Measurements from ENCODE around the gene TMPRSS13.
"Not testable (repeated sequence)": the region's sequence is repeated elsewhere in the genome, so short reads cannot be mapped to it uniquely, and the experiment has no call there.

Gene TMPRSS13

DNA sequence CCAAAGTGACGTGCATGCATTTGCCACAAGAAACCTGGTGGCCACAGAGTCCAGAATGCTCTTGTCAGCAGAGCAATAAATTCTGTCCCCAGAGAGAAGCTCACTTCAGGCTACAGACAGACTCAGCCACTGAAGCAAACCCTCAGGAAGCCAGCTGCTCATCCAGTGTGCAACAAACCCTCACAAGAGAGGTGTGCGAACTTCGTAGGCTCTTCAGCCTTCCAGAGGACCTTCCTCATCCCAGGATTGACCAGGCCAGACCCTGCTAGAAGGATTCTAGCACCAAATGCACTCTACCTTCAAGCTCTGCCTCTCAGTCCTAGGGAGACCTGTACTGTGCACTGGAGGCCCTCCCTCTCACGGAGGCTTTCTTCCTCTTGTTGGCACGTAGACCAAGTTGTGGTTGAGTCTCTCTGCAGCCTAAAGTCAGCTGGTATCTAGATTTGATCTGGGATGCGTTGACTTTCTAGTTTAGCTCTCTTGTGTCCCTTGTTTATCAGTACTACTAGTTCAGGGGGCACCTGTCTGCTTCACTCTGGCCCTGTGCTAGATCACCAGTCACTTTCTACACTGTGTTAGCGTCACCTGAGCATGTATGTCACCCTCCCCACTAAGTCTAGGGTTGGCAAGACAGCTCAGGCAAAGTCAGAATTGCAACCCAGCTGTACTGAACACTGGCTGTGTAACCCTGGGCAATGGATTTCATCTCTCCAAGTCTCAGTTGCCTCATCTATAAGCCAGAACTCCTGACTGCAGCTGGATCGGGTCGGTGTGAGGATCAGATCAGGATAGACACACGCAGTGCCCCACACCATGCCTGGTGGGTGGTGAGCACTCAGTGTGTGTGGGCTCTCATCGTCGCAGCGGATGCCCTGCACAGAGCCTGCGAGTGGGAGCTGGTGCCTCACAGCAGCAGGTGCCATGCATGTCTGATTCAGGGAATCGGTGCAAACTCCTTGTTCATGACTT lies 22.1 kb upstream of the TMPRSS13 start:
- DNase-seq (ENCODE audit: low read depth in 3 of 3) = no peak

- peak in 1 of 3 experiments; percentile 46 for DNase-seq (ENCODE audit: low read depth in 3 of 3)
Measured at GRCh38 chr11:117950301-117950700, 21.1 kb upstream of the TMPRSS13 start.

GRCh38 chr11:117949062-117949461 lies 19.9 kb upstream of the TMPRSS13 start:
- no peak for DNase-seq (ENCODE audit: low read depth in 3 of 3)

DNA sequence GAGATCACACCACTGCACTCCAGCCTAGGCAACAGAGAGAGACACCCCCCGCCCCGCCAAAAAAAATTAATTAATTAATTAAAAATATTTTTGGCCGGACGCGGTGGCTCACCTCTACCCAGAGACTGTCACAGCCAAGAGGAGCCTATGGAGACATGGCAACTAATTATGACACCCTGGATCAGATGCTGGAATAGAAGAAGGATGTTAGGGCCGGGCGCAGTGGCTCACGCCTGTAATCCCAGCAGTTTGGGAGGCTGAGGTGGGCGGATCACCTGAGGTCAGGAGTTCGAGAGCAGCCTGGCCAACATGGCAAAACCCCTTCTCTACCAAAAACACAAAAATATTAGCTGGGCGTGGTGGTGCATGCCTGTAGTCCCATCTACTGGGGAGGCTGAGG lies 19.3 kb upstream of the TMPRSS13 start:
- DNase-seq (ENCODE audit: low read depth in 3 of 3) = not testable (repeated sequence)

- not testable (repeated sequence) for DNase-seq (ENCODE audit: low read depth in 3 of 3)
Measured at GRCh38 chr11:117947751-117948150, 18.5 kb upstream of the TMPRSS13 start.

DNA sequence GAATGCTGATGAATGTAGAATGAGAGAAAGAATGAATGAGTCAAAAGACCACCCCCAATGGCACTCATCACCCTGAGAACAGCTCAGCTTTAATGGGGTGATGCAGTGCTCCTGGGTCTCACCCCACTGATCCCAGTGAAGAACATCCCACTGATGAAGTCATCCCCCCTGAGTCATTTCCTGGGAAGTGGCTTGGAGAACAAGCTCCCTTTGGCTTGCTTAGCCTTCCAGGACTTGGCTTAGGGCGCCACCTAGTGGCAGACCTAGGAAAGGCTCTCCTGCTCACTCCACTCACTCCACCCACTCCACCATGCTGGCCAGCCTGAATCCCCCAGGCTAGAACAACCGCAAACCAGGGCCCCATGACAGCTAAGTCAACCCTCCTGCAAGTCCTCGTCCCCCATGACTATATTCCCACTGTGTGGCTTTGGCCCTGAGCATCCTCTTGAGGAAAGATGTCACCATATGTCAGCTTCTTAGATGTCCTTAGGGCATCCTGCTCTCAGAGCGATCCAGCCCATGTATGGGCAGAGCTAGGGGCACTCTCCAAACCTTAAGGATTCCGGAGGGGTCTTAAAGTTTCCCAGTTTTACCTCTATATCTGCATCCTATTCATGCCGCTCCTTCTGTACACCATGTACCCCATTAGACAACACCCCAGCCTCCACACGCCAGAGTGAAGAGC lies 17.8 kb upstream of the TMPRSS13 start:
- DNase-seq (ENCODE audit: low read depth in 3 of 3) = peak; percentile 63 to 76 (median 74)

DNA sequence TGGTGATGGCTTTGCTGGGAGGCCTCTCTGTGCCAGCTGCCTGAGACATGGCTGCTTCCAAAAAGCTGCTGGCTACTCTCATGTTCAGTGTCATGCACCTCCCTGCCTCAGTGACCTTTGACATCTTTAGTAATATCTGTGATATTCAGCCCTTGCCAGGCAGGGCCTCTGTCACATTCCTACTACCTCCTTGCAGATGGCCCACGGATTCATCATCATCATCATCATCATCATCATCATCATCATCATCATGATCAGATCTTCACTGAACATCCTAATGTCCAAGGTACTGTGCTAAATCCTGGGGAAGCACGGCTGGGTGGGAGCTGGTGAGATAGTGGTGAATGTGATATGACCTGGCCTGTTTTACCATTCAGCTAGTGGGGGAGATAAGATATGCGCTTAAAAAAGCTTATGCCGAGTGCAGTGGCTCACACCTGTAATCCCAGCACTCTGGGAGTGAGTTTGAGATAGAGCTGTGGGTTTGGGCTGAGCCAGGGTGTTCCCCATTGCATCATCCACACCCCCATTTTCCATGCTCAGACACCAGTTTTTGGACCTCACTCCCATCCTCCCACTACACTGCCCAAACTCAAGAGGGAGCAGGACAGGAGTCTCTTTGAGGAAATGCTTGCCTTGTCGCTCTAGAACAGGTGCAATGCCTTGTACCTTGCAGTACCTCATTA lies 17.1 kb upstream of the TMPRSS13 start:
- DNase-seq (ENCODE audit: low read depth in 3 of 3) = no peak

GRCh38 chr11:117945047-117945810 lies 16.0 kb upstream of the TMPRSS13 start:
- no peak for DNase-seq (ENCODE audit: low read depth in 3 of 3)

DNA sequence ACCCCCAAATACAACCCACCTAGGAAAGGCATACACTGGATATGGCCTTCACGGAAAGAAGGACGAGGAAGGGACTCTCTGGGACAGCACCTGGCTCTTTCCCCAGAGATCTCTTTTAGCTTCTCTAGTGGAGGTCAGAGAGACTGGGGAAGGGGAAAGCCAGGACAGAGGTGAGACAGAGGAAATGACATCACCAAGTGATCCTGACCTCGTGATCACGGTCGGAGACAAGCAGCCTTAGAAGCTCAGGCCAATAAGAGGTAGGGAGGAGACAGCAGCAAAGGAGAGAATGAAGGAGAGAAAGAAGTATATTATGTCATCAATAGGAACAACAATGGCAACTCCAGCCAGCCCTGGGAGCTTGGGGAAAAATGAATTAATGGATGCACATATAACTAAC lies 15.4 kb upstream of the TMPRSS13 start:
- DNase-seq (ENCODE audit: low read depth in 3 of 3) = no peak

GRCh38 chr11:117941976-117942654 lies 12.9 kb upstream of the TMPRSS13 start:
- no peak for DNase-seq (ENCODE audit: low read depth in 3 of 3)

GRCh38 chr11:117941163-117941707 lies 12.0 kb upstream of the TMPRSS13 start:
- no peak for DNase-seq (ENCODE audit: low read depth in 3 of 3)

GRCh38 chr11:117940736-117941135 lies 11.5 kb upstream of the TMPRSS13 start:
- no peak for DNase-seq (ENCODE audit: low read depth in 3 of 3)

DNA sequence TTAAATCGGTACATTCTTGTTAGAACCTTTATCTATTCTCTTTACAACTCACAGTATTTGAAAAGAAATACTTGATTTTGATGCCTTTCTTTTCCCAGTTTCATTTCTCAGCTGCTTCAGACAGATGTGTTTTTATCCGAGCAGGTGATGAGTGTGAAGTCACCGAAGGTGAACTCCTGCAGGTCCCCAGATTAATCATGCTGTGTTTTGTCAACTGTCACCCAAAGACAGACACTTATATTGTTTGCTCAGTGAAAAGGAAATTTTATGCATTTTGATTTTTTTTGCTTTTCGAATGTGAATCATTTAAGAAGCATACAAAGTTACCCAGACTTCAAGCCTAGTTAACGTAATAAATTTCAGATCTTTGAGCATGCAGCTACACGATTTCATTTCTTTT lies 7.8 kb upstream of the TMPRSS13 start:
- no peak for DNase-seq (ENCODE audit: low read depth in 3 of 3)

- no peak for DNase-seq (ENCODE audit: low read depth in 3 of 3)
Measured at GRCh38 chr11:117934526-117935307, 5.5 kb upstream of the TMPRSS13 start.

- no peak for DNase-seq (ENCODE audit: low read depth in 3 of 3)
Measured at GRCh38 chr11:117933930-117934329, 4.7 kb upstream of the TMPRSS13 start.

- no peak for DNase-seq (ENCODE audit: low read depth in 3 of 3)
Measured at GRCh38 chr11:117933475-117933874, 4.3 kb upstream of the TMPRSS13 start.

DNA sequence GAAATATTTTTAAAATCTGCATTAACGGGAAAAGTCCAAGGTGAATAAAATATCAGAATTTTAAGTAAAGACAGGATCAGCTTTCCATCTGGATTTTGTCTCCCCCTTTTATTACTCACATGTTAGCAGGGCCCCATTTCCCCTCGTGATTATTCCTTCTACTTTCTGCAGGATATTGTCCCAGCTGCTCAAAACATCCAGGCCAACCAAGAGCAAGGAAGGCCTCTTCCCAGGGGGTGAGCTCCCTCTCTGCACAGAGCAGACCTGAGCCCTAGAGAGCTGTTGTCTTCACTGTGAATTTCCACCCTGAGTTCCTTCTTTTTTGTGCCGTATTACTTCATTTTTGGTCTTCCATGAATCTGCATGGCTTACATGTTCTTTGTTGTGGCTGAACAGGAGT lies 3.7 kb upstream of the TMPRSS13 start:
- DNase-seq (ENCODE audit: low read depth in 3 of 3) = no peak

- no peak for DNase-seq (ENCODE audit: low read depth in 3 of 3)
Measured at GRCh38 chr11:117932426-117932825, 3.2 kb upstream of the TMPRSS13 start.

DNA sequence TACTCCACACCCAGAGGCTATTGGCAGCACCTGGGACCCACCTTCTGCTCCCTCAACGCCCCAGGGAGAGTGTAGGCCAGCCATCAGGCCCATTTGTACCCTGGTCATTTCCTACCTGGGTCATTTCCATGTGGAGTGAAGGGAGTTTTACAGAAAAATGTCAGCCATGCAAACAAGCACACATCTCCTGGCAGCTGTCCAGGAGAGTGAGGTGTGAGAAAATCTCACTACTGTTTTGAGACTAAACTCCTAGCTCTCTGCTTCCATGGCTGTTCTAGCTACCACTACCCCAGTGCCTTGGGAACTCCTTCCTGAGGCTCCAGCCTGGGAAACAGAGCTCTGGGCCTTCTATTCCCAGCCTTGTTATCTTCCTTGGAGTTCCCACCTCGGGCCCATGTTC lies 2.8 kb upstream of the TMPRSS13 start:
- no peak for DNase-seq (ENCODE audit: low read depth in 3 of 3)

Measured in stimulated activated CD4-positive, alpha-beta T cell treated with anti-CD3 and anti-CD28 coated beads, TNF-alpha, amount 100 ng/mL, for 4 hours (primary cell).